BLaER1 (cell line): ENCODE measurements around the gene CYTH1.

Source experiments
- H3K27ac ChIP-seq: shearing (Covaris generic); formaldehyde crosslinking; 2 replicates; pipeline ENCODE4 v1.8.1; 2022
- H3K27me3 ChIP-seq: shearing (Covaris generic); formaldehyde crosslinking; 2 replicates; pipeline ENCODE4 v1.8.1; 2022
- H3K36me3 ChIP-seq: shearing (Covaris generic); formaldehyde crosslinking; 2 replicates; pipeline ENCODE4 v1.8.1; 2022
- H3K4me1 ChIP-seq: shearing (Covaris generic); formaldehyde crosslinking; 2 replicates; pipeline ENCODE4 v1.8.1; 2022
- H3K4me2 ChIP-seq: shearing (Covaris generic); formaldehyde crosslinking; 2 replicates; pipeline ENCODE4 v1.8.1; 2022
- H3K4me3 ChIP-seq: shearing (Covaris generic); formaldehyde crosslinking; 2 replicates; pipeline ENCODE4 v1.8.1; 2022
- H3K9ac ChIP-seq: shearing (Covaris generic); formaldehyde crosslinking; 2 replicates; pipeline ENCODE4 v1.8.1; 2022
- H3K9me3 ChIP-seq: shearing (Covaris generic); formaldehyde crosslinking; 2 replicates; pipeline ENCODE4 v1.8.1; 2022
- H4K20me1 ChIP-seq: shearing (Covaris generic); formaldehyde crosslinking; 2 replicates; pipeline ENCODE4 v1.8.1; 2022
- Cebpa-rat ChIP-seq: shearing (Covaris generic); IDR thresholded peaks from 2 replicates; pipeline ENCODE4 v1.8.1; 2022

CYTH1 gene

GRCh38 chr17:78781893-78782304 lies at the start of gene CYTH1:
TSS of gene CYTH1 (minus strand) at chr17:78782273. CDS start at chr17:78782223, 50 bp downstream.
- Histone ChIP-seq H3K4me1 (peaks cover 69% of the 10 kb centered on the region), H3K4me2 (peak within 1 kb of the TSS; percentile 92), H3K27me3 (no peaks in the 10 kb centered on the region), H3K4me3 (peak within 1 kb of the TSS; percentile 98), H3K27ac (peak within 1 kb of the TSS; percentile 90), H4K20me1 (peaks cover 18% of the 10 kb centered on the region), H3K9ac (peak within 1 kb of the TSS; percentile 93), H3K36me3 (no peaks in the 10 kb centered on the region), H3K9me3 (no peaks in the 10 kb centered on the region)
- no peak for TF ChIP-seq Cebpa-rat

GRCh38 chr17:78829477-78829876 lies 47.4 kb upstream of the CYTH1 start:
- Histone ChIP-seq H3K4me1 (peaks cover 44% of the 10 kb centered on the region), H3K9me3 (no peaks in the 10 kb centered on the region), H3K27ac (no peak overlapping the region), H3K27me3 (no peaks in the 10 kb centered on the region), H3K36me3 (peaks cover 94% of the 10 kb centered on the region), H3K4me3 (no peak overlapping the region), H3K9ac (no peak overlapping the region), H3K4me2 (no peak overlapping the region), H4K20me1 (peaks cover 98% of the 10 kb centered on the region)
- no peak for TF ChIP-seq Cebpa-rat

DNA sequence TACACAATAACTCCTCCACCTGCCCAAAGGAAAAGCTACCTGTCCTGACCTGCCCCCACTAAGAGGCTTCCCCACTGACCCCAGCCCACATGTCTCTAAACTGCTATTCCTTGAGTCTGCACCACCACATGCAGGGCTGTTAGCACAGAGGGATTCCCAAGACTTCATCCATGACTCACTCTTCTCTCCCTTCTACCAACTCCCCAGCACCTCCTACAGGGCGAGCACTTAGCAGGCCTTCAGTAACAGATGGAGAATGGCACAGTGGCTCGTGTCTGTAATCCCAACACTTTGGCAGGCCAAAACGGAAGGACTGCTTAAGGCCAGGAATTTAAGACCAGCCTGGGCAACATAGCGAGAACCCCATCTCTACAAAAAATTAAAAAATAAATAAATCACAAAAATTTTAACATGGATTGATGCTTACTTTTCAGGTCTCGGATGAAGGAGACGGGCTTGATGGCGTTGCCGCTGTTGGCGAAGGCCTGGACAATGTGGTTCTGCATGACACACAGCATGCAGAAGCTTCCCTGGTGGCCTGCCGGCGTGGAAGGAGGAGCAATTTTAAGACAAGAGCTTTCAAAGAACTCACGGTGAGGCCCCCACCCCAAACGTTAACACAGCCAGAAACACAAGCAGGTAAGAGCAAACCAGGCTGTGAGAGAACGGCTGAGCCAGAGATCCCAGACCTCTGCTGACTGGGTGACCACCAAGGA lies 46.6 kb upstream of the CYTH1 start:
- H3K27ac ChIP-seq: no peak overlapping the region
- H3K4me3 ChIP-seq: no peak overlapping the region
- H3K36me3 ChIP-seq: peaks cover 94% of the 10 kb centered on the region
- peaks cover 99% of the 10 kb centered on the region for H4K20me1 ChIP-seq
- H3K4me2 ChIP-seq: peak overlapping the region; percentile 69
- H3K9me3 ChIP-seq: no peaks in the 10 kb centered on the region
- H3K27me3 ChIP-seq: no peaks in the 10 kb centered on the region
- no peak for TF ChIP-seq Cebpa-rat
- no peak overlapping the region for H3K9ac ChIP-seq
- peaks cover 52% of the 10 kb centered on the region for H3K4me1 ChIP-seq

DNA sequence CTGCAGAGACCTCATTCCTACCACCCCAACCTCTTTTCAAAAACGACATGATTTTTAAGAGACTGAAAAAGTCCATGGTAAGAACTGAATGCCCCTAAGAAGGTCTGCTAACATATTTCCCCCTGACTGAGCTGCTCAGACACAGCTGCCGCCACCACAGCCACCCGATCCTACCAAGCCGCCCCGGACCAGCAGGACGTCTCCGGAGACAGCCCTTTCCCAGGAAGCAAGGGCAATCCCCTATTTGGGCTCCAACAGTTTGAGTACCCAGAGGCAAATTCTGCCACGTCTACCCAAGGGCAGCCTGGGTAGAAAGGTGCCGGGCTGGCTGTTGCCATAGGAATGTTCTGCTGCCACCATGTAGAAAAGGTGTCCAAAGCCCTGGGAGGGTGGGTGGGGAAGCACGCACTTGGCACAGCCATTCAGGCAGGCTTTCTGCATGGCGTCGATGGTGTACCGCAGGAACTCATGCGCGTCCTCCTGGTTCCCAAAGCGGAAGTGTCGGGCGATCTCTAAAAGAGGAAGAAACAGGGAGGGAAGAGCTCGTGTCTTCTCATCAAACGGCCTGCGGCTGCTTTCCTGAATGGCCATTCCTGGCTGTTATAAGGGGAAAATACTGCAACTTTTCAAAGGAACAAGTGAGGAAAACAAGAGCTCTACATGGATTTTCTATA lies 44.9 kb upstream of the CYTH1 start:
- Histone ChIP-seq H3K4me3 (no peak overlapping the region), H3K4me1 (peaks cover 64% of the 10 kb centered on the region), H4K20me1 (peaks cover 95% of the 10 kb centered on the region), H3K36me3 (peaks cover 93% of the 10 kb centered on the region), H3K9ac (0 out of 2 replicates have a peak overlapping the region, but pooled peaks have one; percentile 15), H3K27ac (0 out of 2 replicates have a peak overlapping the region, but pooled peaks have one; percentile 1), H3K27me3 (no peaks in the 10 kb centered on the region), H3K4me2 (peak overlapping the region; percentile 69), H3K9me3 (no peaks in the 10 kb centered on the region)
- TF ChIP-seq Cebpa-rat: no peak

GRCh38 chr17:78826421-78826820 lies 44.3 kb upstream of the CYTH1 start:
- peak overlapping the region; percentile 69 for H3K4me2 ChIP-seq
- no peaks in the 10 kb centered on the region for H3K9me3 ChIP-seq
- peaks cover 93% of the 10 kb centered on the region for H3K36me3 ChIP-seq
- no peak for TF ChIP-seq Cebpa-rat
- H3K4me3 ChIP-seq: no peak overlapping the region
- no peak overlapping the region for H3K9ac ChIP-seq
- H3K27ac ChIP-seq: no peak overlapping the region
- H3K4me1 ChIP-seq: peaks cover 69% of the 10 kb centered on the region
- H3K27me3 ChIP-seq: no peaks in the 10 kb centered on the region
- H4K20me1 ChIP-seq: peaks cover 95% of the 10 kb centered on the region

DNA sequence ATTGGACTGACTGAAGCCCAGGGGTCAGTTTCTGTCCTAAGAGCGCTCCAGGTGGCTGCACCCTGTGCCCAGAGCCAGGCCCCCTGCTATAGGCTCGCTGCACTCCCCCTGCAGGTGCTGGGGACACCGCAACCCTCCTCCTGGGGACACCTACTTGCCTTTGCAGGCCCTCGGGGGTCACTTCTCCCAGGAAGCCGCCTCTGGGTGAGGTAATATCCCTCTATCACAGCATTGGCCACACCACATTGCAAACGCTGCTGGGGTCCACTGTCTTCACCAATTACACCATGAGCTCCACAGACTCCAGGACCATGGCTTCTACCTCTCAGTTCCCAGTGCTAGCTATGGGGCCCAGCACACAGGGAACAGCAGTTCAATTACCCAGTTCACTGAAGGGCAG lies 43.6 kb upstream of the CYTH1 start:
- H4K20me1 ChIP-seq: peaks cover 93% of the 10 kb centered on the region
- no peak overlapping the region for H3K9ac ChIP-seq
- TF ChIP-seq Cebpa-rat: no peak
- no peaks in the 10 kb centered on the region for H3K27me3 ChIP-seq
- H3K4me1 ChIP-seq: peaks cover 75% of the 10 kb centered on the region
- H3K27ac ChIP-seq: no peak overlapping the region
- H3K4me3 ChIP-seq: no peak overlapping the region
- H3K4me2 ChIP-seq: peak overlapping the region; percentile 69
- no peaks in the 10 kb centered on the region for H3K9me3 ChIP-seq
- peaks cover 92% of the 10 kb centered on the region for H3K36me3 ChIP-seq

- Histone ChIP-seq H3K9me3 (no peaks in the 10 kb centered on the region), H3K4me2 (no peak overlapping the region), H3K36me3 (peaks cover 92% of the 10 kb centered on the region), H3K4me3 (no peak overlapping the region), H3K27me3 (no peaks in the 10 kb centered on the region), H3K27ac (no peak overlapping the region), H4K20me1 (peaks cover 93% of the 10 kb centered on the region), H3K9ac (no peak overlapping the region), H3K4me1 (peaks cover 90% of the 10 kb centered on the region)
- TF ChIP-seq Cebpa-rat: no peak
These were observed 42.2 kb upstream of the CYTH1 start for GRCh38 chr17:78824240-78824639.

DNA sequence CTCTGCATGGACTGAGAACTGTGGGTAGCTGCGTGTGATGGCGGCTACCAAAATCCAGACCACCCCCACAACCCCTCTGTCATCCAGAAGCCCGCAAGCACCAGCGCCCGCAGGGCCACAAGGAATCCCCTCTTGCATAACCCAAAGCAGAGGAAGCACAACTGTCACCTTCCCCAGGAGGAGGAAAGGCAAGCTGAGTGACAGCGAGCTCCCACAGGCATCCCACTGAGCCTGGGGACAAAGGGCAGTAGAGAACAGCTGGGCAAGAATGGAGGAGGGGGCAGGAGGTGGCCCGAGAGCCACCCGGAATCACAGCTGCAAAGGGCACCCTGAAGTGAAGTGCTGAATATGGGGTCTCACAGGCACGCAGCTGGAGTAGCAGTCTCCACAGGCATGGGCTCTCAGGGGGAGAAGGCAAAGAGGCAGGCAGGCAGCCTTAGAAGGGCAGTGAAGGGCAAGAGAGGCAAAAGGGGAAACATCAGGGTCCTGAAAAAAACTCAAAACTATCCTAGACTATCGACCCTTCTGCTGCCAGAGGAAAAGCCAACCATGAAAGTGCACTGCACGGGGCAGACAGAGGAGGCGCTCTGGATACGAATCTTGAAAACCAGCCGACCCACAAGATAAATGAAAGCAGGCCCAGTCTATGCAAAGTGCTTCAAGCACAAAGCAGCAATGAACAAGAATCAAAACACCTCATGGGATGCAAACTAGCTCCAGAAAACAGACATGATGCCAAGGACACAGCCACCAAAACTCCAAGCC lies 41.4 kb upstream of the CYTH1 start:
- peaks cover 92% of the 10 kb centered on the region for H3K36me3 ChIP-seq
- TF ChIP-seq Cebpa-rat: no peak
- peaks cover 94% of the 10 kb centered on the region for H3K4me1 ChIP-seq
- H3K4me3 ChIP-seq: no peak overlapping the region
- no peak overlapping the region for H3K4me2 ChIP-seq
- peaks cover 93% of the 10 kb centered on the region for H4K20me1 ChIP-seq
- no peaks in the 10 kb centered on the region for H3K9me3 ChIP-seq
- H3K27ac ChIP-seq: 0 out of 2 replicates have a peak overlapping the region, but pooled peaks have one; percentile 10
- no peaks in the 10 kb centered on the region for H3K27me3 ChIP-seq
- H3K9ac ChIP-seq: no peak overlapping the region

DNA sequence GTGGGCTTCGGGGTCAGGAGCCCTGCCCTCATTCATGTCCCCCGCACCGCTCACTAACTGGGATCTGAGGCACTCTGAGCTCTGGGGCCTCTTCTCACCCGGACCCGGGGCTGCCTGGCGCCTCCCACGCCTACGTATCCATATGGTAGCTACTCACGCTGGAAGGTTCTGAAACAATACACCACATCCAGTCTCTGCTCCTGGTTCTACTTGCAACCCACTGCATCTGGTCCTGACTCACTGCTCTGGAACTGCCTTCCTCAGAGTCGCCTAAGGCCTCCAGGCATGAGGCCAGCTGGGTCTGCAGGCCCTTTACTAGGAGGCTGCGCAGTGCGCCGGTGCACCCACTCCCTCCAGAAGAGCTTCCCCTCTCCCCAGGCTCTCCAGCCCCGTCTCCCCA lies 40.5 kb upstream of the CYTH1 start:
- H3K4me1 ChIP-seq: peaks cover 94% of the 10 kb centered on the region
- no peak for TF ChIP-seq Cebpa-rat
- H3K4me2 ChIP-seq: no peak overlapping the region
- peaks cover 93% of the 10 kb centered on the region for H4K20me1 ChIP-seq
- H3K9me3 ChIP-seq: no peaks in the 10 kb centered on the region
- peaks cover 92% of the 10 kb centered on the region for H3K36me3 ChIP-seq
- H3K9ac ChIP-seq: no peak overlapping the region
- no peaks in the 10 kb centered on the region for H3K27me3 ChIP-seq
- H3K4me3 ChIP-seq: no peak overlapping the region
- no peak overlapping the region for H3K27ac ChIP-seq
